HG03025 (cell line): ENCODE results near the gene KCNK18.

Experiments
- ATAC-seq: cut with Tn5 transposase; IDR thresholded peaks from one replicate; pipeline ENCODE4 v1.9.1; 2021; ENCODE audit warnings: mild to moderate bottlenecking, moderate library complexity; ENCODE audit not compliant: unreplicated experiment, low FRiP score

The KCNK18 gene

DNA sequence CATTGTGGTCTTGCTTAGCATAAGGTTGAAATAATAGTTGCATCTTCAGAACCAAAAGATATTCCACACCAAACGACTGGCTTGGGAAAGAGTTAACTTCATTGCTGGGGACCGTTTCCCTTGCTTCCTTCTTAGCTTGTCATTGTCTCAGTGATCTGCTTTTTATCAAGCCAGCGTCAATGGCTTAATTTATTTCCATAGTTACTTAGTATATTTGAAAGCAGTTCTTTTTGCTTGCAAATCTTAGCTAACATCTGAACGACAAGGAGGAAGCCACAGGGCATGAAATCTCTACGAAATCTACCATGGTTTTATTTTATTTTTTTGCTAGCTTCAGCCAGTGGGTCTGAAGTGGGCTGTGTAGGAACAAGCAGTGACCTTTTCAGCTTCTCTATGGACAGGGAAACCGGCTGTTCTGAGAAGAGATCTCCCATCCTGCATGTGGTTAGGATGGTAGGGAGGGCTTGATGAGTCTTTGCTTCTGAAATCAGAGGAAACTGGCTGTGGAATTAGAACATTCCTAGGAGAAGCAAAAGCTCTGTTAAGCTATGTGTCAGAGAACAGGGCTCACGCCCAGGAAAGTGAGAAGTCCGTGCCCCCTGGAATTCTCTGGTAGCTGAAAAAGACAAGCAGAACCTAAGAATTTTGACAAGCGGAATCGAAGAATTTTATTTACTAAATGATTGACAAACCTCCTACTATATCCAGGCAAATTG lies 51.6 kb downstream of the KCNK18 start:
- no peak for ATAC-seq

DNA sequence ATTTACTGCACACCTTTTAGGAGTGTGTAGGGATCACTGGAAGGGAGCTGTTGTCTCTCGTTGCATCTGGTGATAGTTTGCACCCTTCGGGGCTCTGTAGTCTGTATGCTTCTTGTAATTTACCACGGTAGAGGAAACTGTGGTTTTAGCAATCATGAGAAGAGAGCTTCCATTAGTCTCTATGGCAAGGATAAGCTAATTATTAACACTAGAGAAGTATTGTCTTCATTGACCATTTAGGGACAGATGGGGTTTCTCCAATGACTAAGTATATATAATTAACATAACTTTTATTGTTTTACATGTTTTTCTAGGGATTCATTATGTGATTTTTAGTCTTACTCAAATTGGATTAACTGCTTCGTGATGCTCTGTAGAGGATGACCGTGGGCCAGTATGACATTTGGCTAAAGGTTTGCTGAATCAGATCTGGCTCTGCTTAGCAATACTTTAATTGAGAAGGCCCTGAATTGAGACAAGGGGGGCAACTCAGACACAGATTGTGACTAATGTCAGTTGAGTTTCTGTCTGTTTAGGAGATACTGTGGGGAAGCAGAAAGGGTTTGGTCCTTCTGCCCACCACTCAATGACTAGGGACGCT lies 52.3 kb downstream of the KCNK18 start:
- ATAC-seq = no peak

DNA sequence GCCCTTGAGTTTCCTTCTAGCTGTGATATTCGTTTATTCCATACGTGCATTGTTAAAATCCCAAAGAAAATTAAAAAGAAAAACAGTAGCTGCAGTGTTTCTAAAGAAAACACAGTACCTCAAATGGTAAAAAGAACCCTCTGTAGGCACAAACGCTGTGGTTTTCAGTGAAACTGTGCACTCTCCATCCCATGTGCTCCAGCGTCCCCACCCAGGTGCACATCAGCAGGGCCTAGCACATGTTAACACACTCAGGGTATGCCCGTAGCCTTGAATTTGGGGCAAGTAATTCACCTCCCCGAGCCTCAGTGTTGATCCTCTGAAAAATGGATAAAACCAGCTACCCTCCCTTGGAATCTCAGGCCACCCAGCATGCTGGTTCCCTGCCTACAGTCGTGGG lies 53.1 kb downstream of the KCNK18 start:
- ATAC-seq = no peak

DNA sequence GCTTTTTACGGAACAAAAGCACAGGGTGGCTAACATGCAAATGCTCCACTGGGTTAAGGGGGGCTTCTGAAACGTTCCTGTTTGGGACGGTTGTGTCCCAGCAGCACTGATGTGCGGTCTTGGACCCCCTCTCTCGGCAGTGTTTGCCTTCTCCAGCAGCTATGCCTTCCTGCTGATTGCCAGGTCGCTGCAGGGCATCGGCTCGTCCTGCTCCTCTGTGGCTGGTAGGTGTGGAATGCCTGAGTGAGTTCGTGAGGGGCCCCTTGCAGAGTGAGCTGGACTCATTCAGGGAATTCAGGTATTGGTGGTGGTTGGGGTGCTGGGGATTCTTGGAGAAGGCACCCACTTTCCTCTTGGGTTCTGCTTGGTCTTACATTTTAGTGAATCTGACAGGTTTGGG lies 56.6 kb downstream of the KCNK18 start:
- no peak for ATAC-seq

DNA sequence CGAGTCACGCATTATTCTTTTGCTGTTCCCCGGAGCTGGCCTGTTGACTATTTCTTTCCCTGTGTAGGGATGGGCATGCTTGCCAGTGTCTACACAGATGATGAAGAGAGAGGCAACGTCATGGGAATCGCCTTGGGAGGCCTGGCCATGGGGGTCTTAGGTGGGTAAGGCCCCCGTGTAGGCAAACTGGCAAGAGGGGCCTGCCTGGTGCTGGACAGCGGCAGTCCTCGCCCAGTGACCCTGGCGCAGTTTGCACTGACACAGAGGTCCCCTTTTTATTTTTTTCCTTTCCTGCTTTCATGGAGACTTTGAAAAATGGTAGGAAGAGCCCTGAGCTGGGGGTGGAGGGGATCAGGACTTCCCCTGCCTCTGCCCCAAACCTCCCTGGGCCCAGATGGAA lies 57.0 kb downstream of the KCNK18 start:
- ATAC-seq = no peak

DNA sequence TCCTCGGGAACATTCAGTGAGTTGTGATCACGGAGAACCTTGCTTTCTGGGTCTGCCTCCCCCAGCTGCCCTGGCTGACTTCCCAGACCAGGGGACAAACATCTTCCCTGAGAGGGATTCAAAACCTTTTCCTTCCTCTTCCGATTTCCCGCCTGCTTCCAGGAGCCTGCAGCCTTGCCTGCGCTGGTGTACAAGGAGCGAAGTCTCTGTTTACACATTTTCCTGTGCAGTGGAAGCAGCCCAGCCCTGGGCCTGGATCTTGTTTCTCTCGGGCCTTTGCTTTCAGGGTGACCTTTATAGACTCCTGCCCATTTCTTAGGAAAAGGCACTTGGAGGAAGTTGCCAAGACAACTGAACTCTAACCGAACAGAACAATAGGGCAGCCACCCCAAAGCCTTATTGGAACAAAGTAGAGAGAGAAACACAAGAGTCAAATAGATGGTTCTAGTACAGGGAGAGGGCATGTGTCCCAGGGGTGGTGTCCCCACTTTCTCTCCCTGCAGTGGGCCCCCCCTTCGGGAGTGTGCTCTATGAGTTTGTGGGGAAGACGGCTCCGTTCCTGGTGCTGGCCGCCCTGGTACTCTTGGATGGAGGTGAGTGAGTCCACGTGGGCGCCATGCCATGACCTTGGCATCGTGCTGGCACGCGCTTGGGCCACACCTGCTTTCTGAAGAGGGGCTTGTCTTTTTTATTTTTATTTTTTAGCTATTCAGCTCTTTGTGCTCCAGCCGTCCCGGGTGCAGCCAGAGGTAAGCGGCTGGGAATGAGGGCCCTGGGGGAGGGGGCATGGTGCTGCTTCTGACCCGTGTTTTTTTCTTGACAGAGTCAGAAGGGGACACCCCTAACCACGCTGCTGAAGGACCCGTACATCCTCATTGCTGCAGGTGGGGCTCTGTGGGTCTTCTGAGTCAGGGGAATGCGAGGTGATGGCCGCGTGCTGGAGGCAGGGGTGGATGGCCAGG lies 57.8 kb downstream of the KCNK18 start:
- ATAC-seq = no peak

DNA sequence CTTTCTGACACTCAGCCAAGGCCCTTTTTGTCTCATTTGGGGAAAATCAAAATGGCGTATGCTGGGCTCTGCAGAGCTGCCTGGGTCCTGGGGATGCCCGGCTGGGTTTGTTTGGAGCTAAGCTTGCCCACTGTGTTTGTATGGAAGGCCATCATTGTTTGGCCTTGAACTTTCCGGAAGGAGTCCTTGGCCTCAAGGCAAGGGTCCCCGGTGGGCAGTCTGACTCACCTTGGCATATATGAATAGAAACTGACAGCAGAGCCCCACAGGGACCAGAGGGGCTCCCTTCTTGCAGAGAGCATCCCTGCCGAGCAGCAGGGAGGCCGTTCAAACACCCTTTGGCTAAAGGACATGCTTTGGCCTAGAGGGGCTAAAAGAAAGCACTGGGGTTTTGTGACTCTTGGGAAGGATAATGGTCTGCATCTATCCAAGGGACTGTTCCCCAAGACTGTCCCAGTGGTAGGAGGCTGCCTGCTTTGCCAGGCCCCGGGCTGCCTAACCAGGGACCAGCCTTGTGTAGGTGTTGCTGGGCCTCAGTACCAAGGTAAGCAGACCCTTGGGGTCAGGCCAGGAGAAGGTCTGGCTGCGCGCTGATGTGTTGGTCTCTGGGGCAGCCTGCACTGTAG lies 58.7 kb downstream of the KCNK18 start:
- no peak for ATAC-seq

DNA sequence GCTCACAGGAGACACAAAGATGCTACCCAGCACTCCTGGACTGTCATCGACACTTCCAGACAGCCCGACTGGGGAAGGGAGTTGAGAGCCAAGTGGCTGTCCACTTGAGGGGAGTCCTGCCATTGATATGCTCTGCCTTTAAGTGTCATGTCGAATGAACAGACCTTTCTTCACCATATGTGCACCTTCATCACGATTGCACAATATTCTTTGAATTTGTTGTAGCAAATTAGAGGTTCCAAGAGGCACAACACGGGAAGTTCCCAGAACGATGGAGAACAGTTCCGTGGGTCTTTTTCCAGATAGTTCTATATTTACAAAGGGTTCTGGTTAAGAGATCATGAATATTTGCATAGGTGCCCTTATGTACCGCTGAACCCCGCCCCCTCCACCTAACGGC lies 59.6 kb downstream of the KCNK18 start:
- no peak for ATAC-seq

DNA sequence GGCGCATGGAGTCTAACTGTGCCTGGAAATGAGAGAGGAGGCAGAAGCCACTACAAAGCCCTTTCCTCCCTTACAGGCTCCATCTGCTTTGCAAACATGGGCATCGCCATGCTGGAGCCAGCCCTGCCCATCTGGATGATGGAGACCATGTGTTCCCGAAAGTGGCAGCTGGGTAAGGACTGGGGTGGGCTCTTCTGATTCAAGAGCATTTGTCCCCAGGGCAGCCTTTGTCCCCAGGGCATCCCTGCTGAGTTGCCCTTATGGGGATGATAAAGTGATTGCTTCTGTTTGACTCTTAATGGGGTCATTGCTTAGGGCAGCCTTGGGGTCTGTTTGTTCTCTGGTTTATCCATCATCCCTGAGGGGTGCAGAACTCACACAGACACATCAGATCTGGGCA lies 60.4 kb downstream of the KCNK18 start:
- no peak for ATAC-seq

DNA sequence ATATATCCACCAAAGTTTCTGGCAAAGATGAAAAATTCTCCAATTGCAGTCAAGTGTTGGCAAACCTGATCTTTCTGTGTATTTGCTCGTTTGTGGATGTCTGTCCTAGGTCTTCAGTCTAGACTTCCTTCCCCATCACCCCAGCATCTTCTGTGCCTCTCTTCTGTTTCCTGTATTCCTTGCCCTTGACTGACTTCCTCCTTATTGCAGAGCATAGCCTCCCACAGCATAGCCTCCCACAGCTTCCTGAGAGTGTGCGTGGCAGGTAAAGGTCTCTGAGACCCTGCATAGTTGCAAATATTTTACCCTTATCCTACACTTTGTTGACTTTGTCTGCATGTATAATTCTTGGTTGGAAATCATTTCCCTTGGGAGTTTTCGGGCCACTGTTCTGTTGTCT lies 62.0 kb downstream of the KCNK18 start:
- ATAC-seq = no peak
